Central memory CD8-positive, alpha-beta T cell (primary cell): ENCODE measurements around the gene GRAMD4.

Experiments used
- ATAC-seq: fragments of 150-1000 bp; cut with Tn5 transposase; replicated peaks from 2 replicates; pipeline ENCODE4 v1.10.0; 2022; ENCODE audit warnings: mild to moderate bottlenecking, moderate FRiP score, moderate number of reproducible peaks; ENCODE audit not compliant: poor library complexity, severe bottlenecking; ENCODE audit errors: extremely low read depth
- DNase-seq, 2 donors: peaks; one replicate each; pipeline ENCODE4 v3.0.0; 2021; ENCODE audit warnings: low spot score in 2 of 2
- H3K27ac Mint-ChIP-seq: one replicate; pipeline ENCODE4 v1.8.0; 2022; ENCODE audit warnings: low read depth, mild to moderate bottlenecking, moderate library complexity, mixed read lengths
- H3K27me3 Mint-ChIP-seq: one replicate; pipeline ENCODE4 v1.8.0; 2022; ENCODE audit warnings: mixed read lengths
- H3K36me3 Mint-ChIP-seq: one replicate; pipeline ENCODE4 v1.8.0; 2022; ENCODE audit warnings: mild to moderate bottlenecking, moderate library complexity, mixed read lengths; ENCODE audit not compliant: insufficient read depth
- H3K4me1 Mint-ChIP-seq: one replicate; pipeline ENCODE4 v1.8.0; 2022; ENCODE audit warnings: mixed read lengths
- H3K4me3 Mint-ChIP-seq: one replicate; pipeline ENCODE4 v1.8.0; 2022; ENCODE audit warnings: mild to moderate bottlenecking, moderate library complexity, mixed read lengths
- H3K9me3 Mint-ChIP-seq: one replicate; pipeline ENCODE4 v1.8.0; 2022; ENCODE audit warnings: mixed read lengths

GRAMD4 gene

DNA sequence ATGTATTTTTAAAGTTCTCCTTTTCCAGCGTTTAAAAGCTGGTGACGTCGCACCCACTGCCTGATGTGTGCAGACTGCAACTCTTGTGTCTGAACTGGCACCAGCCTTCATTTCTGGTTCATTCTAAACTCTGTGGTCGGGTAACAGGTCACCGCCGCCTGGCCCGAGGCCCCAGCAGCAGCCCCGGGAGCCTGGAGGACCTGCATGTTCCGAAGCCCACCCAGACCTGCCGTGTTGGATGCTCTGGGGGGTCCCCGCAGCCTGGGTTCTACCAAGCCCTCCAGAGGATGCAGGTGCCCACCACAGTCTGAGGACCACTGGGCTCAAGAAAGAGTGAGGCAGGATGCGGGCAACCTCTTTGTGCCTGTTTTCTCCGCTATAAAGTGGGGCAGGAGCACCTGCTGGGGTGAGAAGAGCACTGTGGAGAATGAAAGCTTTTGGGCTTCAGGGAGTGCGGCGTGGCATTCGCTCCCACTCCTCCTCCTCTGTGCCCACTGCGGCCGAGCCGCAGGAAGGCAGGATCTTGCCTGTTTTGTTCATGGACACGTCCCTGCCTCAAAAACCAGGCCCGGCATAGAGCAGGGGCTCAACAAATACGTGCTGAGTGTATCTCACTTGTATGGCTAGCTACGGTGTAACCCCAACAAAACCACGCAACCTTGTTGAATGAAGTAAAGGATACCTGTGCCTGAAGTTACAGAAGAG, 77.8 kb downstream of the GRAMD4 start:
- peaks cover 54% of the 10 kb centered on the region for H3K36me3 Mint-ChIP-seq
- ATAC-seq, result no peak
- no peaks in the 10 kb centered on the region for H3K9me3 Mint-ChIP-seq
- H3K4me3 Mint-ChIP-seq, result no peak overlapping the region
- no peaks in the 10 kb centered on the region for H3K4me1 Mint-ChIP-seq
- DNase-seq, result no peak
- H3K27ac Mint-ChIP-seq, result no peak overlapping the region
- no peaks in the 10 kb centered on the region for H3K27me3 Mint-ChIP-seq

GRCh38 chr22:46699091-46699490, 78.9 kb downstream of the GRAMD4 start:
- Mint-ChIP-seq H3K27ac (no peak overlapping the region), H3K36me3 (peaks cover 54% of the 10 kb centered on the region)

DNA sequence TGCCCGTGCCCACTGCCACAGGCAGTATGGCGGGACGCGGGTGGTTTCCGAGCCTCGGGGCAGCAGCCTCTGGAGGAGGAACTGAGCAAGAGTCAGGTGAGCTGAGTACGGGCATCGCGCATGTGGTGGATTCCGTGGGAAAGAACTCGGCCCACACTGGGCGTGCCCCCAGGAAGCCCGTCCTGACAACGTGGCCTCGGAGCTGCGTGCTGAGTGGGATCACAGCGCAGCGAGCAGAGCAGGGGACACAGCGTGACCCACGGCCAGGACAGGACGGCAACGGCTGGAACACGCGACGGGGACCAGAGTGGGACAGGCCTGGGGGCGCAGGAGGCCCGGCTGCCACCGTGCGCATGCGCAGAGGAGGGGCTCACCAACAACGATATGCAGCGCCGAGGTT, 81.1 kb downstream of the GRAMD4 start:
- no peaks in the 10 kb centered on the region for H3K27me3 Mint-ChIP-seq
- no peaks in the 10 kb centered on the region for H3K9me3 Mint-ChIP-seq
- H3K27ac Mint-ChIP-seq, result no peak overlapping the region
- DNase-seq, result no peak
- ATAC-seq, result no peak
- peaks cover 4% of the 10 kb centered on the region for H3K4me1 Mint-ChIP-seq
- peaks cover 67% of the 10 kb centered on the region for H3K36me3 Mint-ChIP-seq
- no peak overlapping the region for H3K4me3 Mint-ChIP-seq

More at GRCh38 chr22:46699091-46699490, 78.9 kb downstream of the GRAMD4 start:
- Mint-ChIP-seq H3K4me3 (no peak overlapping the region), H3K9me3 (no peaks in the 10 kb centered on the region), H3K4me1 (no peaks in the 10 kb centered on the region), H3K27me3 (no peaks in the 10 kb centered on the region)
- DNase-seq, result no peak
- no peak for ATAC-seq

- no peak for DNase-seq
- Mint-ChIP-seq H3K4me1 (peaks cover 6% of the 10 kb centered on the region), H3K36me3 (peaks cover 69% of the 10 kb centered on the region), H3K4me3 (no peak overlapping the region), H3K27ac (no peak overlapping the region), H3K9me3 (no peaks in the 10 kb centered on the region), H3K27me3 (no peaks in the 10 kb centered on the region)
- ATAC-seq, result no peak
These were observed 83.2 kb downstream of the GRAMD4 start for GRCh38 chr22:46703171-46703995.

GRCh38 chr22:46703996-46704370, 83.8 kb downstream of the GRAMD4 start:
- Mint-ChIP-seq H3K4me1 (peaks cover 6% of the 10 kb centered on the region), H3K27ac (no peak overlapping the region), H3K36me3 (peaks cover 69% of the 10 kb centered on the region), H3K4me3 (no peak overlapping the region), H3K27me3 (no peaks in the 10 kb centered on the region), H3K9me3 (no peaks in the 10 kb centered on the region)
- DNase-seq (no peak), ATAC-seq (no peak)

GRCh38 chr22:46706060-46706459, 85.9 kb downstream of the GRAMD4 start:
- H3K36me3 Mint-ChIP-seq, result peaks cover 71% of the 10 kb centered on the region
- no peak for DNase-seq
- no peak overlapping the region for H3K4me3 Mint-ChIP-seq
- no peaks in the 10 kb centered on the region for H3K9me3 Mint-ChIP-seq
- no peaks in the 10 kb centered on the region for H3K27me3 Mint-ChIP-seq
- peaks cover 15% of the 10 kb centered on the region for H3K4me1 Mint-ChIP-seq
- no peak for ATAC-seq
- H3K27ac Mint-ChIP-seq, result no peak overlapping the region

GRCh38 chr22:46707305-46707704, 87.1 kb downstream of the GRAMD4 start:
- Mint-ChIP-seq H3K27me3 (no peaks in the 10 kb centered on the region), H3K36me3 (peaks cover 74% of the 10 kb centered on the region), H3K9me3 (no peaks in the 10 kb centered on the region), H3K4me1 (peaks cover 15% of the 10 kb centered on the region), H3K27ac (no peak overlapping the region), H3K4me3 (no peak overlapping the region)
- no peak for DNase-seq
- ATAC-seq, result no peak

DNA sequence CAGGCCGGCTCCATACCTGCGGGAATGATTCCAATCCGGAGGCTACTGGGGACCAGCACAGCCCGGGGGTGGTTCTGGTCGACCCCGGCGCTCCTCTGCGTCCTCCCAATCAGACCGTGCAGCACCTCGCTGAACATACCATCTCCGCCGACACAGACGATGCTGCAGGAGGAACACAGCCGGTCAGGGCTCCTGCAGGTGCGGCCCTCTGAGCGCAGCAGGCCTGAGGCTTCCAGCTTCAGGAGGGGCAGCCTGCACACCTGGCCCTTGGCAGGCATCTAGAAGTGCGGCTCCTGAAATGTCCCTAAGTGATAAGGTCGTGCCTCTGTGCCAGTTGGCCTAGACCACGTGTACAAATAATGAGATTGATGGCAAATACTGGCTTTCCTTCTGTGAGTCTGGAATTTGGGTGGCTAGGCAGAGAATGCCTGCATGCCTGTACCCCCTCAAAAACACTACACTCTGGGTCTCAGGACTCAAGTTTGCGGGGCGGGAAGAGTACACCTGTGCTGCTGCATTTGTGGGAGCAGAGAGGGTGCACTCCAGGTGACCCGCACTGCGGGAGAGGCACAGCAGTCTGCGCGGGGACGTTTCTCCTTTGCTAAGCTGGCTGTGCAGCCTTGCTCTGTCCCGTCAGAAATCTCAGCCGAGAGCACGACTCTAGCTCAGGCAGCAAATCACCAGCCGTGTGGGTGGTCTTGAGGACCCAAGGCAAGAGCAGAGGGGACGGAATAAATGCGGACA, 87.8 kb downstream of the GRAMD4 start:
- Mint-ChIP-seq H3K9me3 (no peaks in the 10 kb centered on the region), H3K27ac (peak overlapping the region; percentile 75), H3K36me3 (peaks cover 74% of the 10 kb centered on the region), H3K4me1 (peaks cover 15% of the 10 kb centered on the region), H3K27me3 (no peaks in the 10 kb centered on the region), H3K4me3 (no peak overlapping the region)
- DNase-seq (no peak), ATAC-seq (no peak)

DNA sequence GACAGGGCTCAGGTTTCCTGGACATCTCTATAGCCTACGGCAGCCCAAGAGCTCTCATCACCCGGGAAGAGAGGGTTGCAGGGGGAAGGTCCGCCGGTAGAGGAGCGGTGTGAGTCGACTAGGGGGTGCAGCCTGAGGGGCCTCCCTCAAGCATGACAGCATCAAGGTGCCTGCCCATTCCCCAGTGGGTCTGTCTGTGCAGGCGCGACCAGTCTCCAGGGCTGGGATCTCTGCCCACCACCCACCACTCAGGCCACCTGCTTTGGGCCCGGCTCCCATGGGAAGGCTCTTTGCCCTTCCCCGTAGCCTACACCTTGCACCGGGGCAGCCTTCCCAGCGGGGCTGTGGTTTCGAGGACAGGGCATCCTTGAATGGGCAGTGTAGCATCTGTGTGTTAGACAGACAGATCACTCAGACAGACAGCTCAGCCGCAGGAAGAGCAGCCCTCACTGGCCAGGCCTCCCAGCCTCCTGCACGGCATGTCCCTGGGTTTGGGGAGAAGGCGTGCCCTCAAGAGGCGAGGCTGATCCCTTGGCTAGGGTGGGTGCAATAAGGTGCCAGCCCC, 88.7 kb downstream of the GRAMD4 start:
- Mint-ChIP-seq H3K9me3 (no peaks in the 10 kb centered on the region), H3K4me1 (peaks cover 15% of the 10 kb centered on the region), H3K27ac (peak overlapping the region; percentile 75), H3K4me3 (no peak overlapping the region), H3K27me3 (no peaks in the 10 kb centered on the region), H3K36me3 (peaks cover 75% of the 10 kb centered on the region)
- ATAC-seq (no peak), DNase-seq (no peak)

GRCh38 chr22:46710806-46711205, 90.6 kb downstream of the GRAMD4 start:
- peaks cover 70% of the 10 kb centered on the region for H3K36me3 Mint-ChIP-seq
- no peaks in the 10 kb centered on the region for H3K27me3 Mint-ChIP-seq
- H3K9me3 Mint-ChIP-seq, result no peaks in the 10 kb centered on the region
- H3K27ac Mint-ChIP-seq, result no peak overlapping the region
- H3K4me1 Mint-ChIP-seq, result peaks cover 28% of the 10 kb centered on the region
- DNase-seq, result no peak
- no peak for ATAC-seq
- H3K4me3 Mint-ChIP-seq, result no peak overlapping the region

DNA sequence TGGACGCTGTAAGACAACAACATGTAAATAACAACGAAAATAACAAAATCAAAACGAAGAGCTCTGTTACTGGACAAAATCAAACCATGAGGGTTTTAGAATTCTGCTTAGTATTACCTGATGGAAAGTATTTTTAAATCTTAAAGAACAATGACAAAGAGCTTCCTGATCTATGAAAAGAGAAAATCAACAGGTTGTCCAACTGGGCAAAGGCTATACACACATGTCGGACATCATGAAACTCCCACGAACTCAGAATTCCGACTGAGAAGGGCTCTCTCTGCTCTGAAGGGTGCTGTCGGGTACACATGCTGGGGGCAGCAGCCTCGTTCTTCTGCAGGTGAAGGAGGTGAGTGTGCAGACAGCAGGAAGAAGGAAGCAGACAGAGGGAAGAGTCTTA, 92.1 kb downstream of the GRAMD4 start:
- peaks cover 61% of the 10 kb centered on the region for H3K36me3 Mint-ChIP-seq
- no peak overlapping the region for H3K27ac Mint-ChIP-seq
- H3K4me1 Mint-ChIP-seq, result peaks cover 22% of the 10 kb centered on the region
- H3K27me3 Mint-ChIP-seq, result no peaks in the 10 kb centered on the region
- H3K9me3 Mint-ChIP-seq, result no peaks in the 10 kb centered on the region
- no peak overlapping the region for H3K4me3 Mint-ChIP-seq
- no peak for ATAC-seq
- DNase-seq, result no peak

- Mint-ChIP-seq H3K36me3 (peaks cover 64% of the 10 kb centered on the region), H3K27me3 (no peaks in the 10 kb centered on the region), H3K27ac (no peak overlapping the region), H3K9me3 (no peaks in the 10 kb centered on the region), H3K4me1 (peaks cover 21% of the 10 kb centered on the region), H3K4me3 (no peak overlapping the region)
- DNase-seq (no peak), ATAC-seq (no peak)
These were observed 94.4 kb downstream of the GRAMD4 start for GRCh38 chr22:46714550-46714949.
